GM23248 (cell line): Measurements from ENCODE around the gene LAMA1.

Experiments used
- EZH2 ChIP-seq: fragments of 200-600 bp; sonication (generic); IDR thresholded peaks from 2 replicates; pipeline ENCODE4 v1.6.1; 2018; ENCODE audit warnings: antibody characterized with exemption, mild to moderate bottlenecking; ENCODE audit not compliant: insufficient read depth, poor library complexity, severe bottlenecking
- EZH2phosphoT487 ChIP-seq: fragments of 200-600 bp; sonication (generic); IDR thresholded peaks from 2 replicates; pipeline ENCODE4 v1.6.1; 2018; ENCODE audit warnings: antibody characterized with exemption, moderate library complexity, mild to moderate bottlenecking, low read depth; ENCODE audit not compliant: insufficient read depth

GRCh38 chr18:7084080-7085065 lies 33.2 kb downstream of the LAMA1 start:
- TF ChIP-seq EZH2 (no peak), EZH2phosphoT487 (no peak)
